IMR-90 (cell line): ENCODE results near the gene POTEJ. TPM values are rescaled to one million over a fixed set of nuclear protein-coding genes. Genes with fewer than 3 reads are reported as not detected.
"Not testable (repeated sequence)": the region's sequence is repeated elsewhere in the genome, so short reads cannot be mapped to it uniquely, and the experiment has no call there.

ENCODE experiments used
- ATAC-seq: fragments of 200-7000 bp; cut with Tn5 transposase; 2 replicates; pipeline ENCODE4 v1.9.1; 2020; ENCODE audit warnings: low read depth, mild to moderate bottlenecking, moderate library complexity
- BruUV-seq: library from RNA; stranded (reverse); fragments of 400-500 nt; replicated peaks from 2 replicates; lab custom pipeline; 2021; lab: Mats Ljungman, UMichigan
- CTCF ChIA-PET: fragments of 300-600 bp; formaldehyde crosslinking; extraction: SDS; loops from one replicate; lab custom pipeline; 2021; ENCODE audit warnings: antibody characterized with exemption; lab: Yijun Ruan, JAX
- POLR2A ChIA-PET: fragments of 300-600 bp; sonication (Branson Sonifier 250); formaldehyde crosslinking; loops from one replicate; lab custom pipeline; 2022; ENCODE audit warnings: antibody characterized with exemption; ENCODE audit not compliant: unreplicated experiment; lab: Charles Lee
- DNase-seq: peaks from one replicate; pipeline ENCODE4 v3.0.0; 2013
- H2AFZ ChIP-seq: replicated peaks from 2 replicates; pipeline ENCODE3; 2013; ENCODE audit warnings: low read length, mild to moderate bottlenecking; ENCODE audit not compliant: poor library complexity
- H2AK5ac ChIP-seq: 2 replicates; pipeline ENCODE4 v1.6.1; 2013; ENCODE audit warnings: low read depth, low read length, inconsistent platforms
- H2AK9ac ChIP-seq: replicated peaks from 2 replicates; pipeline ENCODE3; 2013; ENCODE audit warnings: mild to moderate bottlenecking, low read depth, low read length, moderate library complexity; ENCODE audit not compliant: poor library complexity
- H2BK120ac ChIP-seq: 2 replicates; pipeline ENCODE4 v1.6.1; 2013; ENCODE audit warnings: low read depth, low read length, inconsistent platforms
- H2BK15ac ChIP-seq: 3 replicates; pipeline ENCODE4 v1.6.1; 2013; ENCODE audit warnings: low read depth, low read length, inconsistent platforms
- H2BK20ac ChIP-seq: 2 replicates; pipeline ENCODE4 v1.6.1; 2013; ENCODE audit warnings: low read depth, mild to moderate bottlenecking, inconsistent platforms, low read length, moderate library complexity
- H2BK5ac ChIP-seq: 2 replicates; pipeline ENCODE4 v1.6.1; 2013; ENCODE audit warnings: mild to moderate bottlenecking, low read depth, low read length, inconsistent platforms; ENCODE audit not compliant: poor library complexity, severe bottlenecking
- H3K14ac ChIP-seq: replicated peaks from 2 replicates; pipeline ENCODE4 v1.6.1; 2013; ENCODE audit warnings: low read depth, low read length, inconsistent platforms
- H3K18ac ChIP-seq: 2 replicates; pipeline ENCODE4 v1.6.1; 2013; ENCODE audit warnings: low read depth, low read length, control low read depth
- H3K23ac ChIP-seq: 2 replicates; pipeline ENCODE4 v1.6.1; 2013; ENCODE audit warnings: low read depth, low read length, inconsistent platforms
- H3K27ac ChIP-seq: 2 replicates; pipeline ENCODE4 v1.5.1; 2013; ENCODE audit warnings: mild to moderate bottlenecking, control low read depth, low read length; ENCODE audit not compliant: insufficient read depth
- H3K27me3 ChIP-seq: 2 replicates; pipeline ENCODE4 v1.6.1; 2013; ENCODE audit warnings: low read length; ENCODE audit not compliant: control insufficient read depth, insufficient read depth
- H3K36me3 ChIP-seq: 2 replicates; pipeline ENCODE4 v1.6.1; 2013; ENCODE audit warnings: low read length, mixed read lengths; ENCODE audit not compliant: control insufficient read depth, insufficient read depth
- H3K4ac ChIP-seq: 2 replicates; pipeline ENCODE4 v1.6.1; 2013; ENCODE audit warnings: low read depth, low read length, inconsistent platforms
- H3K4me1 ChIP-seq: 2 replicates; pipeline ENCODE4 v1.6.1; 2013; ENCODE audit warnings: low read length, mixed read lengths; ENCODE audit not compliant: control insufficient read depth, insufficient read depth
- H3K4me2 ChIP-seq: 2 replicates; pipeline ENCODE4 v1.6.1; 2013; ENCODE audit warnings: low read depth, mild to moderate bottlenecking, control low read depth, low read length, moderate library complexity
- H3K4me3 ChIP-seq: 2 replicates; pipeline ENCODE4 v1.5.1; 2013; ENCODE audit warnings: low read depth, mild to moderate bottlenecking, control low read depth, low read length, moderate library complexity; ENCODE audit not compliant: insufficient read depth
- H3K56ac ChIP-seq: 2 replicates; pipeline ENCODE4 v1.6.1; 2013; ENCODE audit warnings: low read length, inconsistent platforms; ENCODE audit not compliant: insufficient read depth; ENCODE audit errors: extremely low read depth
- H3K79me1 ChIP-seq, 2 experiments: 2 replicates each; pipeline ENCODE4 v1.6.1; 2013; ENCODE audit warnings: low read length in 2 of 2, inconsistent platforms in 1 of 2, low read depth in 1 of 2
- H3K9ac ChIP-seq: 2 replicates; pipeline ENCODE4 v1.6.1; 2013; ENCODE audit warnings: low read depth, low read length, control low read depth
- H3K9me1 ChIP-seq: 2 replicates; pipeline ENCODE4 v1.6.1; 2013; ENCODE audit warnings: low read length, inconsistent platforms; ENCODE audit not compliant: insufficient read depth
- H3K9me3 ChIP-seq: 2 replicates; pipeline ENCODE4 v1.6.1; 2013; ENCODE audit warnings: low read length; ENCODE audit not compliant: control insufficient read depth, insufficient read depth
- H4K20me1 ChIP-seq: 2 replicates; pipeline ENCODE4 v1.6.1; 2013; ENCODE audit warnings: low read length, inconsistent platforms; ENCODE audit not compliant: insufficient read depth
- H4K5ac ChIP-seq: 2 replicates; pipeline ENCODE4 v1.6.1; 2013; ENCODE audit warnings: mild to moderate bottlenecking, low read depth, low read length, control low read depth
- H4K8ac ChIP-seq, 2 experiments: 2 replicates each; pipeline ENCODE4 v1.6.1; 2013; ENCODE audit warnings: low read depth in 2 of 2, low read length in 2 of 2, control low read depth in 1 of 2, inconsistent platforms in 1 of 2
- H4K91ac ChIP-seq: 2 replicates; pipeline ENCODE4 v1.6.1; 2013; ENCODE audit warnings: low read depth, low read length, inconsistent platforms; ENCODE audit not compliant: insufficient read depth
- WGBS, 2 experiments: methylation state at CpG; one replicate each; pipeline versions ENCODE4 v1.1.5 to v1.1.7; 2013; ENCODE audit warnings: missing lambda C conversion rate in 2 of 2; ENCODE audit not compliant: insufficient read length in 1 of 2; ENCODE audit errors: extremely low coverage in 2 of 2; 5-methylcytosine and 5-hydroxymethylcytosine counted together
- dilution Hi-C: fragments of 300-500 bp; cut with HindIII; formaldehyde crosslinking; loops from one replicate; pipeline ENCODE4 v1.14.3; 2018; ENCODE audit warnings: low sequenced_read_pairs; ENCODE audit not compliant: unreplicated experiment
- in situ Hi-C: fragments of 300-500 bp; cut with MboI; formaldehyde crosslinking; loops from 3 replicates; pipeline ENCODE4 v1.14.3; 2019; ENCODE audit warnings: low sequenced_read_pairs, inconsistent platforms, mixed read lengths
- intact Hi-C: fragments of 100-400 bp; cut with micrococcal nuclease; formaldehyde crosslinking; loops from 2 replicates; pipeline ENCODE4 v1.10.0; 2022
- polyA plus RNA-seq, 3 experiments: library from polyadenylated mRNA; depleted of rRNA; stranded (reverse); fragments of >200 nt; gene quantifications; 2 replicates each; pipeline ENCODE4 v1.2.3, GENCODE V29; 2012; ENCODE audit warnings: low replicate concordance in 1 of 3
- total RNA-seq: library from RNA; depleted of rRNA; stranded (reverse); fragments of >200 nt; gene quantifications from 2 replicates; pipeline ENCODE4 v1.2.3, GENCODE V29; 2012

Gene POTEJ
- total and polyA plus RNA-seq, 2 of the 4 experiments (the other 2 are of a cell fraction) = not detected

DNA sequence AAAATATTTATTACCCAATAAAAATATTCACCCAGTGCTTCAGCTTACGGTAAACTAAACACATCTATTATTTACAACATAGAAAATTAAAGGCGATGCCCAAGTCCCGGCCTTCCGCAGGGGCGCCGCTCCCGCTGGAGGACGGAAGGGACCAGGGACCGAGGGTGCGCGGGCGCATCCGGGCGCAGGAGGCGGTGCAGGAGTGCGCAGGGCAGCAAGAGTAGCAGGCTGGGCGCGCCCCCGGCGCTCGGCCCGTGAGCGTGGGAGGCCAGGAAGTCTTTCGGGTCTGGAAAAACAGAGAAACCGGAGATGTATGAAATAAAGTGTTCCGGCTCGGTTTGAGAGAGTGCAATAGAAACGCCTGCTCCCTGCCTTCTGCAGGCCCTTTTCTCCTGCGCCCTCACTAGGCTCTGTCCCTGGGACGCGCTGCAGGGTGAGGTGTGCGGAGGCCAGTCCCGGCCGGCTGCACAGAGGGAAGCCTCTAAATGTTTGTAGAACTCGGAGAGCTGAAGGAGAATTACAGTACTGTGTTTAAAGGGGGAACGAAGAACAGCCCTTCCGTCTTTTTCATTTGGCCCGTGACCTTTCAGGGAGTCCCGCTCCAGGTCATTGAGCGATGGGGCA lies 18.3 kb upstream of the POTEJ start:
- in situ Hi-C loops, H3K56ac ChIP-seq, H3K4ac ChIP-seq, H3K79me1 ChIP-seq, H4K20me1 ChIP-seq, H2BK15ac ChIP-seq, H2BK5ac ChIP-seq, intact Hi-C loops, dilution Hi-C loops, H4K8ac ChIP-seq, POLR2A ChIA-PET, DNase-seq, H3K9me1 ChIP-seq, H3K4me1 ChIP-seq, H3K9me3 ChIP-seq, H3K14ac ChIP-seq, H4K91ac ChIP-seq, H3K23ac ChIP-seq, CTCF ChIA-PET, BruUV-seq, H3K9ac ChIP-seq, H4K5ac ChIP-seq, H2BK20ac ChIP-seq, H3K27me3 ChIP-seq, H3K36me3 ChIP-seq, H2AK9ac ChIP-seq, H2BK120ac ChIP-seq, H3K27ac ChIP-seq, H3K4me2 ChIP-seq, H3K4me3 ChIP-seq, H3K18ac ChIP-seq, H2AK5ac ChIP-seq, H2AFZ ChIP-seq: not testable (repeated sequence)
- 50% methylated on average over 4 of the region's 40 CpGs; no CpG with 5 or more reads in 1 of the 2 experiments for WGBS, 2 experiments
- ATAC-seq = peak; percentile 29; the same call in 1 of the 2 replicates

DNA sequence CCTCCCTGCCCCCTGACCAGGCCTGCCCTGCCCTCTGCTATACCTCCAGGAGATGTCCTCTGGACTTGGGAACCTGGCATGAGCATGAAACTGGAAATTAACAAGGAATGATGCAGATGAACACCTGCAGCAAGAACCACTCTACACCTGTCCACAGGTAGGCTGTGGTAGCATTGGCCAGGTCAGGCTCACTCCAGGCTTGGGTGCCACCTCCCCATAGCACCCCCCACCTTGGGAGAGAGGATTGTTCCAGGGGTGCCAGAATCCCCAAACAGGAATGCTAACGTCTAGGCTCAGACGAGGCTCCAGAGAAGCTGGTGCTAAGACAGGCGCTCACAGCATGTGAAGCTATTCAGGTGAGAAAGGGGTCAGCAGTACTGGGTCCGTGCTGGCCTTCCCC lies 17.2 kb upstream of the POTEJ start:
- intact Hi-C loops, H3K4me3 ChIP-seq, H3K4me2 ChIP-seq, H4K5ac ChIP-seq, H2AK5ac ChIP-seq, CTCF ChIA-PET, H3K4ac ChIP-seq, POLR2A ChIA-PET, H2BK5ac ChIP-seq, H2BK20ac ChIP-seq, H3K9me1 ChIP-seq, H2BK15ac ChIP-seq, in situ Hi-C loops, H3K27me3 ChIP-seq, H2AFZ ChIP-seq, H3K4me1 ChIP-seq, H4K8ac ChIP-seq, H3K36me3 ChIP-seq, H2BK120ac ChIP-seq, H3K18ac ChIP-seq, H3K14ac ChIP-seq, H2AK9ac ChIP-seq, H4K20me1 ChIP-seq, ATAC-seq, BruUV-seq, H3K9me3 ChIP-seq, dilution Hi-C loops, H3K56ac ChIP-seq, H4K91ac ChIP-seq, H3K27ac ChIP-seq, H3K79me1 ChIP-seq, DNase-seq, H3K9ac ChIP-seq, H3K23ac ChIP-seq: not testable (repeated sequence)
- no CpG with 5 or more reads among the region's 4 CpGs for WGBS, 2 experiments
